ENCODE measurements around the gene ATXN10.

Gene ATXN10

DNA sequence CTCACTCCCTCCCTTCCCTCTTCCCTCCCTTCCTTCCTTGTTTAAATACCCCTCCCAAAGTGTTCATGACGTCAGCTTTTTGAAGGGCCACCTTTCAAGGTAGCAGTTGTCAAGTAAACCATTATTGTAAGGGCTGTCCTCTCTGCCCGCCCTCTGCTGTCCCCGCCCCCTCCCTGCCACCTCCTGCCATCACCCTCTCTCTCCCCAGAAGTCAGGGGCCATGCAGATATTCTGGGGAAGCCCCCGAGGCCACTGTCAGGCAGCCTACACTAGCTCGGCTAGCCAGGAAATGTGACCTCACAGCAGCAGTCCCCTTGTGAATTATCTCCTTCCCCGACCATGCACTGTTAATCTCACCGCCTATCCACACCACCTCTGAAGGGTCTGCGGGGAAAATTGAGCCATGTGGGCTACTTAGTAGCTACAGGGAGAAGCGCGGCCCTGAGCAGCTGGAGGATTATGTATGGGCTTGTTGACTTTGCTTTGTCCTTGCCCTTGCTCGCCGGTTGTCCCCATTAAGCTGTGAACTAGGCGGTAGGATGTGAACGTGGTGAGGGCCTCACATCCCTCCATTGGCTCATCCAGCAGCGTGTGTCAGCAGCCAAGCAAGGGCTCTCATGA is 42.1 kb upstream of the ATXN10 start:
- TF ChIP-seq, protein P1, sequence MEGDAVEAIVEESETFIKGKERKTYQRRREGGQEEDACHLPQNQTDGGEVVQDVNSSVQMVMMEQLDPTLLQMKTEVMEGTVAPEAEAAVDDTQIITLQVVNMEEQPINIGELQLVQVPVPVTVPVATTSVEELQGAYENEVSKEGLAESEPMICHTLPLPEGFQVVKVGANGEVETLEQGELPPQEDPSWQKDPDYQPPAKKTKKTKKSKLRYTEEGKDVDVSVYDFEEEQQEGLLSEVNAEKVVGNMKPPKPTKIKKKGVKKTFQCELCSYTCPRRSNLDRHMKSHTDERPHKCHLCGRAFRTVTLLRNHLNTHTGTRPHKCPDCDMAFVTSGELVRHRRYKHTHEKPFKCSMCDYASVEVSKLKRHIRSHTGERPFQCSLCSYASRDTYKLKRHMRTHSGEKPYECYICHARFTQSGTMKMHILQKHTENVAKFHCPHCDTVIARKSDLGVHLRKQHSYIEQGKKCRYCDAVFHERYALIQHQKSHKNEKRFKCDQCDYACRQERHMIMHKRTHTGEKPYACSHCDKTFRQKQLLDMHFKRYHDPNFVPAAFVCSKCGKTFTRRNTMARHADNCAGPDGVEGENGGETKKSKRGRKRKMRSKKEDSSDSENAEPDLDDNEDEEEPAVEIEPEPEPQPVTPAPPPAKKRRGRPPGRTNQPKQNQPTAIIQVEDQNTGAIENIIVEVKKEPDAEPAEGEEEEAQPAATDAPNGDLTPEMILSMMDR (conservative IDR thresholded peaks at IDR 0.05; ENCODE audit: low read length), result no peak
- DNase-seq (ENCODE audit: low read depth), result no peak
- H3K4me3 ChIP-seq (ENCODE audit: low read length), result no peak overlapping the region

DNA sequence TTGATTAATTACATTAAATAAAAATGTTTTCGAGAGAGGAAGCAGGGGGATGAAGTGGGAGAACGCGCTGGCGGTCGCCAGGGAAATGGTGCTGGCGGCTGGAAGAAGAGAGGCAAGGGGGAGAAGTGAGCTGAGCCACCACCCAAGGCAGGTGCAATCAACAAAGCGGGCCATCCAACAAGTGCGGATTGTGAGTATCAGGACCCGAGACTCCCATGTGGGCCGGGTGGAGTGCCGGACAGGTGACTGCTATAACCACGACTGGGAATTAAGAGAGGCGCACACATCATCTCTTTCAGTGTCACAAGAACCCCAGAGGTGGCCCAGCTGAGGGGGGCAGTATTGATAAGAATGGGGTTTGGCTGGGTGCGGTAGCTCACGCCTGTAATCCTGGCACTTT is 41.2 kb upstream of the ATXN10 start:
- TF ChIP-seq, protein P1 (conservative IDR thresholded peaks at IDR 0.05; ENCODE audit: low read length), result no peak
- no peak for DNase-seq (ENCODE audit: low read depth)
- no peak overlapping the region for H3K4me3 ChIP-seq (ENCODE audit: low read length)

DNA sequence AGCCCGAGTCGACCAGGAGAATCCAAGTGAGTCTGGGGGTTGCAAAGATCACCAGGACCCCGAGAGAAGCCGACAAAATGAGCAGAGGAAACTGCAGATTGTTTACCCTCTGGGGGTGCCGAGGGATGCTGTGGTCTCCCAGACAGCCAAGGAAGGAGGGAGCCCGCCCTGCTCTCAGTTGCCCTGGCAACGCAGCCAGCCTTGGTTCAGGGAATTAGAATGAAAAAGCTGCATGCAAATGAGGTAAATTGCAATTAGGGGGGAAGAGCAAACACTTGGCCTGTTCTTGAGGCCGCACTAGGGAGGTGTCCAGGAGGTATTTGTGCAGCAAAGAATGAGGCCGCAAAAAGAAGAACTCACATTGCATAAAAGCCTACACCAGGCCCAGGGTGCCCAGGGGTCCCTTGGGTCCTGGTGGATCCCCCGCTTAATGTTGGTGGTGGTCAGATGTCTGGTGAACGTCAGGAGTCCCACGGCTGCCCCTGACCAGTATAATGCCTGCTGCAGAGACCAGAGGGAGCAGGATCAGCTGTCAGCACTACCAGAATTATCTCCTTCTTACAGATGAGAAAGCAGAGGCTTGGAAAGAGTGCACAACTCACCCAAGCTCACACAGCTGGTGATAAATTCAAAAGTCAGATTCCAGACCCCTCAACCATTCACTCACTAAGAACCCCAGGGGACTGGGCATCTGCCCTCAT is 40.3 kb upstream of the ATXN10 start:
- no peak for DNase-seq (ENCODE audit: low read depth)
- no peak overlapping the region for H3K4me3 ChIP-seq (ENCODE audit: low read length)
- TF ChIP-seq, protein P1 (conservative IDR thresholded peaks at IDR 0.05; ENCODE audit: low read length), result no peak

DNA sequence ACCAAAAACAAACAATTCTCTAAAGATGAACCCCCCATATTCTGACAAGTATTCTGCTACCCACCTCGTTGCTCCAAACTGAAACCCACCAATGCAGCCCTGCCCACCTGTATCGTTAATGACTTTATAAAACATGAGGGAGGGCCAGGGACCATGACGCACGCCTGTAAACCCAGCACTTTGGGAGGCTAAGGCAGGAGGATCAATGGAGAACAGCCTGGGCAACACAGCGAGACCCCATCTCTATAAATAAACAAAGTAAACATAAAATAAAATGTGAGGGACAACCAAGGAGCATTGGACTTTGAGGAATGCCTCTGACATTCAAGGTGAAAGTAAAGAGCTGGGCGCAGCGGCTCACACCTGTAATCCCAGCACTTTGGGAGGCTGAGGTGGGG is 39.8 kb upstream of the ATXN10 start:
- H3K4me3 ChIP-seq (ENCODE audit: low read length), result no peak overlapping the region
- no peak for DNase-seq (ENCODE audit: low read depth)
- TF ChIP-seq, protein P1 (conservative IDR thresholded peaks at IDR 0.05; ENCODE audit: low read length), result no peak

DNA sequence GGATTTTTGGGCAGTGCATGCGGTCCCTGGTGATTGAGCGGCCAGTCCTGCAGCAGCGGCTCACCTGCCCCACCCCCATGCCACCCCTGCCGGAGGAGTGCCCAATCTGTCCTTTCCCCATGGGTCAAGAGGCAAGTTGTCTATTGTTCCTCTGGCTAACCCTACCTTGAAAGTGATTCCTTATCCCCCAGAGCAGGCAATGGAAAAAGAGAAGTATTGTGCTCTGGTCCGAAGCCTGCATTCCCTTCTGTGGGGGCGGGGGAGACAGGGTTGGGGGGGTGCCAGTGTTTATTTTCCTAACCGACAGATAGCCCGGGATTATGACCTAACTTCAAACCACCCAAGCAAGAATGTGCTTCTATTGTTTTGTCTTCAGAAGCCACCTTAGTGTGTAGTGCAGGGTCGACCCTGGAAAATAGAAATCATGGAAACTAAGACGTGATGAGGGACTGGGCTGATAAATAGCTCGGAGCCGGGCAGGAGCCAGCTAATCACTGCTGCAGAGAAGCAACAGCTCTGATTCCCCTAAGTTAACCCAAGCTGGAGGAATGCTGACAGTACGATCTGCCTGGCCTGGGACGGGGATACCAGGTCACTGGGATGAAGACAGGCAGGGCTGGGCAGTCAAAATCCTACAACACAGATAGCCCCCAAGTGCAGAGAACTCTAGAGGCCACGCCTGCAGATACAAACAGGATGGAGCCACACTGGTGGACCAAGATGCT is 38.7 kb upstream of the ATXN10 start:
- TF ChIP-seq, protein P1 (conservative IDR thresholded peaks at IDR 0.05; ENCODE audit: low read length), result no peak
- no peak overlapping the region for H3K4me3 ChIP-seq (ENCODE audit: low read length)
- DNase-seq (ENCODE audit: low read depth), result no peak

DNA sequence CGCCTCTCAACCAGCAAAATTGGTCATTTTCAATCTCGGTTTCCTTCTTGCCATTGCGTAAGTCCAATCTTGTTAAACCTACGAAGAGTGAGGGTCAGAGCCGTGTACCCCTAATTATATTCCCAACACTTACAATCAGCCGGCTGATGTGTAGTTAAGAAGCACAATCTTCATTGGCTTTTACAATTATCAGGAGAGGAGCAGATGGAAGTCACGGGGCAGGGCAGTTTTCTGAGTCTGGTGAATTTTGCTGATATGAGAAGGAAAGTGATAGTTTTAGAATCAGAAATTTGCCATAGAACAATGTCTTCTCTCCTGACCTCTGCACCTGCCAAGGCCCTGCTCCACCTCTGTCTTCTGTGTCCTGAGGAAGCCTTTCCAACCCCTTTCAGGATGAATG is 35.0 kb upstream of the ATXN10 start:
- H3K4me3 ChIP-seq (ENCODE audit: low read length), result no peak overlapping the region
- no peak for DNase-seq (ENCODE audit: low read depth)
- TF ChIP-seq, protein P1 (conservative IDR thresholded peaks at IDR 0.05; ENCODE audit: low read length), result no peak

Data from AG10803 (cell line).